HepG2 (cell line): ENCODE results near the gene PKLR. TPM values are rescaled to one million over a fixed set of nuclear protein-coding genes. Genes with fewer than 3 reads are reported as not detected.

ENCODE experiments used
- BRCA1 ChIP-seq: sonication (generic); formaldehyde crosslinking; IDR thresholded peaks from 2 replicates; pipeline ENCODE4 v1.4.0; 2020; ENCODE audit warnings: missing genetic modification reagents
- CREM ChIP-seq, 2 experiments: sonication (generic) in 1 of 2; formaldehyde crosslinking in 1 of 2; IDR thresholded peaks; 2 replicates each; pipeline versions ENCODE4 v1.4.0 to v1.6.1; 2016 to 2020; ENCODE audit warnings: antibody characterized with exemption in 1 of 2, mild to moderate bottlenecking in 1 of 2, missing genetic modification reagents in 1 of 2
- FOXP1 ChIP-seq, 2 experiments: fragments of 450-650 bp in 1 of 2; IDR thresholded peaks; 2 replicates each; pipeline ENCODE4 v1.6.1; 2017 to 2018; ENCODE audit warnings: antibody characterized with exemption in 1 of 2
- HDAC6 ChIP-seq: fragments of 200-600 bp; sonication (generic); IDR thresholded peaks from 2 replicates; pipeline ENCODE4 v1.7.0; 2017; ENCODE audit warnings: mild to moderate bottlenecking, antibody characterized with exemption, low read length, low read depth
- HMGA1 ChIP-seq: sonication (generic); formaldehyde crosslinking; conservative IDR thresholded peaks from 2 replicates; pipeline ENCODE4 v1.4.0; 2020; ENCODE audit warnings: missing genetic modification reagents
- HNF1A ChIP-seq, 2 experiments: sonication (generic) in 1 of 2; formaldehyde crosslinking in 1 of 2; IDR thresholded peaks; 2 replicates each; pipeline versions ENCODE4 v1.4.0 to v1.6.1; 2016 to 2020; ENCODE audit warnings: borderline replicate concordance in 1 of 2, low read depth in 1 of 2, mild to moderate bottlenecking in 1 of 2, missing genetic modification reagents in 1 of 2
- KAT7 ChIP-seq: IDR thresholded peaks from 2 replicates; pipeline ENCODE4 v1.6.1; 2018; ENCODE audit warnings: borderline replicate concordance, missing compliant biosample characterization
- KAT8 ChIP-seq: IDR thresholded peaks from 2 replicates; pipeline ENCODE4 v1.6.1; 2016; ENCODE audit warnings: missing genetic modification reagents, missing compliant biosample characterization
- MAFK ChIP-seq, 2 experiments: IDR thresholded peaks in 1 of 2; conservative IDR thresholded peaks in 1 of 2; 2 replicates each; pipeline ENCODE4 v1.6.1; 2011; ENCODE audit warnings: improper control_type of control experiment in 2 of 2, low read length in 2 of 2
- PATZ1 ChIP-seq: sonication (generic); formaldehyde crosslinking; IDR thresholded peaks from 2 replicates; pipeline ENCODE4 v1.4.0; 2020; ENCODE audit warnings: missing genetic modification reagents
- PHB2 ChIP-seq: fragments of 450-650 bp; IDR thresholded peaks from 2 replicates; pipeline ENCODE4 v1.6.1; 2018; ENCODE audit not compliant: partially characterized antibody
- RAD51 ChIP-seq: fragments of 450-650 bp; IDR thresholded peaks from 2 replicates; pipeline ENCODE4 v1.6.1; 2016; ENCODE audit warnings: borderline replicate concordance
- RNF219 ChIP-seq: sonication (generic); formaldehyde crosslinking; IDR thresholded peaks from 2 replicates; pipeline ENCODE4 v1.5.0; 2020; ENCODE audit warnings: mild to moderate bottlenecking, missing genetic modification reagents
- TAF1 ChIP-seq: sonication (generic); formaldehyde crosslinking; IDR thresholded peaks from 2 replicates; pipeline ENCODE4 v1.4.0; 2020; ENCODE audit warnings: missing genetic modification reagents
- ZNF362 ChIP-seq: sonication (generic); formaldehyde crosslinking; IDR thresholded peaks from 2 replicates; pipeline ENCODE4 v1.4.0; 2020; ENCODE audit warnings: missing genetic modification reagents, mild to moderate bottlenecking, borderline replicate concordance
- ZNF563 ChIP-seq: sonication (generic); formaldehyde crosslinking; IDR thresholded peaks from 2 replicates; pipeline ENCODE4 v1.8.0; 2022; ENCODE audit warnings: mild to moderate bottlenecking, moderate library complexity, missing genetic modification reagents
- ZNF749 ChIP-seq: sonication (generic); formaldehyde crosslinking; IDR thresholded peaks from 2 replicates; pipeline ENCODE4 v1.8.0; 2022; ENCODE audit warnings: mild to moderate bottlenecking, missing genetic modification reagents, moderate library complexity, borderline replicate concordance
- ZNF816 ChIP-seq: sonication (generic); formaldehyde crosslinking; IDR thresholded peaks from 2 replicates; pipeline ENCODE4 v1.8.0; 2022; ENCODE audit warnings: missing genetic modification reagents, mild to moderate bottlenecking, borderline replicate concordance
- polyA plus RNA-seq, 8 experiments: library from polyadenylated mRNA; depleted of rRNA in 3 of 8; stranded (reverse) in 7 of 8; unstranded in 1 of 8; fragments of >200 nt; fragmentation: Illumina TruSeq in 4 of 8; extraction: Trizol in 4 of 8; gene quantifications; 2 replicates each; pipeline versions ENCODE4 v1.2.1 to v1.2.3, GENCODE V29; 2011 to 2016; ENCODE audit warnings: low read depth in 4 of 8, missing spikeins in 1 of 8, mixed read lengths in 1 of 8; ENCODE audit not compliant: insufficient read depth in 1 of 8
- total RNA-seq, 5 experiments: library from RNA; depleted of rRNA; stranded (reverse); fragments of >200 nt; fragmentation: Illumina TruSeq; extraction: Trizol; gene quantifications; 2 replicates each; pipeline ENCODE4 v1.2.3, GENCODE V29; 2016; ENCODE audit warnings: low read depth in 1 of 5

The PKLR gene
- total and polyA plus RNA-seq, 2 of the 13 experiments (the other 11 are each of a cell fraction or from before 2014, with no cell fraction given) = 10.3 to 29.3 TPM

GRCh38 chr1:155277070-155277901 is 24.0 kb downstream of the PKLR start, which contains the start of gene HCN3 (continued):
- TF ChIP-seq HNF1A (IDR thresholded peaks at IDR 0.05; ENCODE audit: low read depth) (no peak), HNF1A (CRISPR knock-in tag; IDR thresholded peaks at IDR 0.05; ENCODE audit: borderline replicate concordance) (peak; percentile 15; the same call in 1 of the 2 replicates), ZNF362 (CRISPR knock-in tag) (no peak), ZNF563 (CRISPR knock-in tag) (peak; percentile 66), KAT8 (CRISPR knock-in tag) (peak; percentile 55; the same call in 1 of the 2 replicates), BRCA1 (CRISPR knock-in tag) (no peak), RAD51 (no peak), RNF219 (no peak), TAF1 (CRISPR knock-in tag) (no peak; the same call in 1 of the 2 replicates), ZNF749 (peak; percentile 55; the same call in 1 of the 2 replicates), FOXP1 (IDR thresholded peaks at IDR 0.05) (no peak), FOXP1 (CRISPR knock-in tag; IDR thresholded peaks at IDR 0.05) (no peak), PATZ1 (CRISPR knock-in tag) (no peak; the same call in 1 of the 2 replicates), HDAC6 (no peak), PHB2 (no peak), ZNF816 (peak; percentile 36; the same call in 1 of the 2 replicates), CREM (IDR thresholded peaks at IDR 0.05) (no peak), CREM (CRISPR knock-in tag; IDR thresholded peaks at IDR 0.05) (no peak), MAFK (conservative IDR thresholded peaks at IDR 0.05 in 1 of 2, IDR thresholded peaks at IDR 0.05 in 1 of 2; ENCODE audit: low read length in 2 of 2) (no peak), KAT7 (CRISPR knock-in tag) (no peak), HMGA1 (CRISPR knock-in tag) (no peak)
